Measurements from ENCODE around the gene RIPK4. TPM values are rescaled to one million over a fixed set of nuclear protein-coding genes. Genes with fewer than 3 reads are reported as not detected.

Gene RIPK4
- total RNA-seq, 1 experiment from 2014 or later: 16.0 TPM

GRCh38 chr21:41703857-41704501, 62.9 kb downstream of the RIPK4 start:
- no peak overlapping the region for H3K27ac ChIP-seq (ENCODE audit: low read depth, low read length, poor library complexity, severe bottlenecking)
- no peak overlapping the region for H3K4me3 ChIP-seq (ENCODE audit: low read depth, low read length, poor library complexity, severe bottlenecking)
- ChIA-PET CTCF (no interaction called here), POLR2A (ENCODE audit: low non-redundant PET) (no interaction called here)
- no peaks in the 10 kb centered on the region for H3K36me3 ChIP-seq (ENCODE audit: insufficient read depth, low read length, poor library complexity, severe bottlenecking)
- no peaks in the 10 kb centered on the region for H3K27me3 ChIP-seq (replicated peaks; ENCODE audit: insufficient read depth, low read depth, low read length, poor library complexity)
- DNase-seq (ENCODE audit: low spot score): no peak
- TF ChIP-seq EZH2 (IDR thresholded peaks at IDR 0.05; ENCODE audit: borderline replicate concordance, low read depth, low read length, poor library complexity, severe bottlenecking) (no peak), CTCF (conservative IDR thresholded peaks at IDR 0.05; ENCODE audit: low read depth, low read length) (no peak)
- intact Hi-C loops (cut with micrococcal nuclease; ENCODE audit: unreplicated experiment): no loop called here
- BruUV-seq (replicated peaks): no TSS peak
- H3K4me1 ChIP-seq (ENCODE audit: insufficient read depth, low read length, poor library complexity, severe bottlenecking): no peaks in the 10 kb centered on the region
- no peaks in the 10 kb centered on the region for H3K9me3 ChIP-seq (ENCODE audit: low read depth, low read length, poor library complexity, severe bottlenecking)

- Histone ChIP-seq H3K4me3 (ENCODE audit: low read depth, low read length, poor library complexity, severe bottlenecking) (no peak overlapping the region), H3K9me3 (ENCODE audit: low read depth, low read length, poor library complexity, severe bottlenecking) (no peaks in the 10 kb centered on the region), H3K27ac (ENCODE audit: low read depth, low read length, poor library complexity, severe bottlenecking) (no peak overlapping the region), H3K4me1 (ENCODE audit: insufficient read depth, low read length, poor library complexity, severe bottlenecking) (no peaks in the 10 kb centered on the region), H3K36me3 (ENCODE audit: insufficient read depth, low read length, poor library complexity, severe bottlenecking) (no peaks in the 10 kb centered on the region), H3K27me3 (replicated peaks; ENCODE audit: insufficient read depth, low read depth, low read length, poor library complexity) (no peaks in the 10 kb centered on the region)
- BruUV-seq (replicated peaks): no TSS peak
- intact Hi-C loops (cut with micrococcal nuclease; ENCODE audit: unreplicated experiment): no loop called here
- no peak for DNase-seq (ENCODE audit: low spot score)
- TF ChIP-seq EZH2 (IDR thresholded peaks at IDR 0.05; ENCODE audit: borderline replicate concordance, low read depth, low read length, poor library complexity, severe bottlenecking): no peak
- no peak for TF ChIP-seq CTCF (conservative IDR thresholded peaks at IDR 0.05; ENCODE audit: low read depth, low read length)
- ChIA-PET CTCF (no interaction called here), POLR2A (ENCODE audit: low non-redundant PET) (no interaction called here)
These were observed 65.1 kb downstream of the RIPK4 start for GRCh38 chr21:41701749-41702148.

- Histone ChIP-seq H3K4me3 (ENCODE audit: low read depth, low read length, poor library complexity, severe bottlenecking) (no peak overlapping the region), H3K27me3 (replicated peaks; ENCODE audit: insufficient read depth, low read depth, low read length, poor library complexity) (no peaks in the 10 kb centered on the region), H3K4me1 (ENCODE audit: insufficient read depth, low read length, poor library complexity, severe bottlenecking) (no peaks in the 10 kb centered on the region), H3K9me3 (ENCODE audit: low read depth, low read length, poor library complexity, severe bottlenecking) (no peaks in the 10 kb centered on the region), H3K27ac (ENCODE audit: low read depth, low read length, poor library complexity, severe bottlenecking) (no peak overlapping the region), H3K36me3 (ENCODE audit: insufficient read depth, low read length, poor library complexity, severe bottlenecking) (no peaks in the 10 kb centered on the region)
- POLR2A ChIA-PET (ENCODE audit: low non-redundant PET): no interaction called here
- intact Hi-C loops (cut with micrococcal nuclease; ENCODE audit: unreplicated experiment): no loop called here
- no peak for DNase-seq (ENCODE audit: low spot score)
- TF ChIP-seq CTCF (conservative IDR thresholded peaks at IDR 0.05; ENCODE audit: low read depth, low read length) (no peak), EZH2 (IDR thresholded peaks at IDR 0.05; ENCODE audit: borderline replicate concordance, low read depth, low read length, poor library complexity, severe bottlenecking) (no peak)
- no TSS peak for BruUV-seq (replicated peaks)
- CTCF ChIA-PET: no interaction called here
These were observed 67.5 kb downstream of the RIPK4 start for GRCh38 chr21:41699311-41699710.
